Ovary (tissue), 3 donors: ENCODE measurements around the gene NSFL1C.

Experiments
- CTCF ChIP-seq, 3 donors: fragments of 450-650 bp in 2 of 3; fragments of 200-600 bp in 1 of 3; IDR thresholded peaks; one replicate each; pipeline versions ENCODE4 v1.5.1 to v1.8.0; 2016 to 2022; ENCODE audit warnings: antibody characterized with exemption in 3 of 3, mild to moderate bottlenecking in 1 of 3
- POLR2A ChIP-seq: fragments of 450-650 bp; IDR thresholded peaks from one replicate; pipeline ENCODE4 v1.6.1; 2017; ENCODE audit warnings: antibody characterized with exemption, mild to moderate bottlenecking, moderate library complexity
- donor health status: DM: no; HTN: no; CAD: no.

- TF ChIP-seq CTCF (IDR thresholded peaks at IDR 0.05) (no peak), POLR2A (no peak)
Observed at GRCh38 chr20:1489325-1489724, 22.7 kb upstream of the NSFL1C start.
